Measurements from ENCODE around the gene METRN.

Gene METRN

DNA sequence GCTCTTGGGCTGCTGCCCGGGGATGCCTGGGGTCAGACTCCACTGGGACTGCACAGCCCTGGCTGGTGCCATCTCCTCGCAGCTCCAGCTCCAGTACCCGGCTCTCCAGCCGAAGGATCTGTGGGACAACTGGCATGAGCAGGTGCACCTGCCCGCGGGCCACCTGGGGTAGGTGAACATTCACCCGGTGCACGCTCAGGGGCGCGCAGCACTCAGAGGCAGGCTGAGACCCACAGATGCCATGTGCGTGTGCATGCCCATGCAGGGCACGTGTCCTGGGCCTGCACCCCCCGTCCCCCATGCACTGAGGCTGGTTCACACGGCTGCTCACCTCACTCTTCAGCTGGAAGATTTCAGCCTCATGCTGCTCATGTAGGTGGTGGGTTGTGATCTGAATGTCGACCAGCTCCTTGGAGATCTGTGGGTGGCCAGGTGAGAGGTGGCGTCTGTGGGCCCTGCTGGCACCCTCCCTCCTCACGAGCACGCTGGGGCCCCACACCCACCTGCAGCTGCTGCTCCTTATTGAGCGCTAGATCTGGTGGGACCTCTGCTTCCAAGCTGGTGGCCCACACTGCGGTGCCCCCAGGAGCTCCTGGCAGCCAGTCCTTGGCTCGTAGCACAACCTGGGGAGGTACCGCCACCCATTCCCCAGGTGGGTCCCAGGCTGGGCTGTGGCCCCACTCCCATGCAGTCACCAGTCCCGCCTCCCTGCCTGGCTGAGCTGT is 10.7 kb downstream of the METRN start:
- no peak for DNase-seq

DNA sequence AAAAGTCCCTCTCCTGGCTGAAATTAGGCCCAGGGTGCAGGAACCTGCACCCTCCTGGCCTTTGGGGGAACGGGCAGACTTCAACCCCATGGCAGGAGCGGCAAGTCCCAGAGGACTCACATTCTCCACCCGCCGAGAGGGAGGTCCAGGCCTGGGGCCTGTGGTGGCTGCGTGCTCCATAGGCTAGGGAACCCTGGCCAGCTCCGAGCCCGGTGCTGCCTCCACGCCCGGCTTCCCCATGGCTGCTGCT is 11.2 kb downstream of the METRN start:
- no peak for DNase-seq

DNA sequence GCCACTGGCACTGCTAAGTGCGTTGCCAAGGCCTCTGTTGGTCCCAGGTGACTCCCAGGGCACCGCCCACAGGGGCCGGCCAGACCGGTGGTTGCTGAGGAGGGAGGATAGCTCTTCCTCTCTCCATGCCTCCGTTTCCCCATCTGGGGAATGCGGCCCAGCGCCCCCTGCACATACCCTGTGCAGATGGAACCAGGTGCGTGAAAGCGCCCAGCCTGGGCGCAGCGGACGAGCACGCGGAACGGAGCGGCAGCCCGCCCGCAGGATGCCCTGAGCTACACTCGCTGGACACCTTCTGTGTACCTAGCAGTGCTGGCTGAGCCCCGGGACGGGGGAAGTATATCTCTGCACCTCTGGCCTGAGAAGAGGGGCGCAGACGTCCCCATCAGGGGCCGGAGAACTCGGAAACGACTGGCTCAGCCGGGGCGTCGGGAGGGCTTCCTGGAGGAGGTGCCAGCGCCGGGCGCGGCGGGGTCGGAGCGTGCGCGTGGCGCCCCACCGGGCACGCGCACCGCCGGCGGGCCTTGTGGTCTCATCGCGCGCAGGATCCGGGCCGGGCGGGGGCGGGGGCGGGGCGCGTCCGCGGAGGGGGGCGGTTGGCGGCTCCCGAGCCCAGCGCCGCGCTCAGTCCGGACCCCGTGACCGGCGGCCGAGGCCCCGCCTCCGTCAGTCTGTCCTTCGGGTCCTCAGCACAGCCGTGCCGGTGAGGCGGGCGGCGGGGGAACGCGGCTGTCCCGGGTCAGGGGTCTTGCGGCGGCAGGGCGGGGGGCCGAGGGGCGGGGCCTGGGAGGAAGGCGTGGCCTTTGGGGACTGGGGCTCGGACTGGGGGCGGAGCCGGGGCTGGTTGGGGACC is 11.7 kb downstream of the METRN start, which contains the start of the genes CCDC78 and HAGHL:
CCDC78 (minus strand) TSS at position 6 of the 853 bp plus-strand sequence. CDS start 76 bp downstream, outside the sequence.
HAGHL (plus strand) TSS at position 669 of the 853 bp plus-strand sequence. CDS start 404 bp downstream, outside the sequence.
- DNase-seq = no peak

DNA sequence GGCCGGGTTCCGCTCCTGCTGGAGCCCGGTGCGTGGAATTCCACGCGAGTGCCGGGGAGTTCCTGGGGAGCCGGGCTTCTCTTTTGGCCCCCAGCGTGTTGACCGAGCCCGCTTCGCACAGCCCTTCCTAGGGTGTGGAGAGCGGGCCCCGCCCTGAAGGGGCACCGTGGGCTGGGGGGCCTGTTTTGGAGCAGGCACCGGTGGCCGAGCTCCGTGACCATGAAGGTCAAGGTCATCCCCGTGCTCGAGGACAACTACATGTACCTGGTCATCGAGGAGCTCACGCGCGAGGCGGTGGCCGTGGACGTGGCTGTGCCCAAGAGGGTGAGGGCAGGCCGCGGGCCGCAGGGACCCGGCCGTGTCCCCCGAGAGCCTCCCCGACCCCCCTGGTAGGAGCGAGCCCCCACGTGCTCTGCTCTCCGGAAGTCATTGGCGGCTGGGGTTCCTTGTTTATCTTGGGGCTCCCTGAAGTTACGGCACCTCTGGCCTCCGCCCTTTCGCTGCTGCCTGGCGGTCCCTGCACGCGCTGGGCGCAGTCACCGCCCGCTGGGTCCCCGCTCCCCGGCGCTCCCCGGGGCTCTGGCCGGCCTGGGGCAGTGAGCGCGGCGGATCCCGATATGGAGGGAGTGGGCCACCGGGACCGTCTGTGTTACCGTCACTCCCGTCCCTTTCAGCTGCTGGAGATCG is 12.5 kb downstream of the METRN start:
- no peak for DNase-seq

DNA sequence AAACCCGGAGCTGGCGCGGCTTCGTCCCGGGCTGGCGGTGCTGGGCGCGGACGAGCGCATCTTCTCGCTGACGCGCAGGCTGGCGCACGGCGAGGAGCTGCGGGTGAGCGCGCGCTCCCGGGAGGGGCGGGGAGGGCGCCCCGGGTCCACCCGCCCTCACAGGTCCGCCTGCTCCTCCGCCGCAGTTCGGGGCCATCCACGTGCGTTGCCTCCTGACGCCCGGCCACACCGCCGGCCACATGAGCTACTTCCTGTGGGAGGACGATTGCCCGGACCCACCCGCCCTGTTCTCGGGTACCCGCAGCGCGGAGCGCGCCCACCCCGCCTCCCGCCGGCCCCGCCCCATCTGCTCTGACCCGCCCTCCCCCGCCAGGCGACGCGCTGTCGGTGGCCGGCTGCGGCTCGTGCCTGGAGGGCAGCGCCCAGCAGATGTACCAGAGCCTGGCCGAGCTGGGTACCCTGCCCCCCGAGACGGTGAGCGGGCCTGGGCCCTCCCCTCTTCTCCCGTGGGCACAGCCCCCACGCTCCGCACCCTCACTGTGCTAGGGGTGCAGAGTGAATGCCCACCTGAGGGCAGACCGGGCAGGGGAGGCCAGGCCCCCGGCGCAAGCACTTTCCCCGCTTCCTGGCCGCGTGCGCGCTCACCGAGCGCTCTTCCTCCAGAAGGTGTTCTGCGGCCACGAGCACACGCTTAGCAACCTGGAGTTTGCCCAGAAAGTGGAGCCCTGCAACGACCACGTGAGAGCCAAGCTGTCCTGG is 13.4 kb downstream of the METRN start:
- no peak for DNase-seq

DNA sequence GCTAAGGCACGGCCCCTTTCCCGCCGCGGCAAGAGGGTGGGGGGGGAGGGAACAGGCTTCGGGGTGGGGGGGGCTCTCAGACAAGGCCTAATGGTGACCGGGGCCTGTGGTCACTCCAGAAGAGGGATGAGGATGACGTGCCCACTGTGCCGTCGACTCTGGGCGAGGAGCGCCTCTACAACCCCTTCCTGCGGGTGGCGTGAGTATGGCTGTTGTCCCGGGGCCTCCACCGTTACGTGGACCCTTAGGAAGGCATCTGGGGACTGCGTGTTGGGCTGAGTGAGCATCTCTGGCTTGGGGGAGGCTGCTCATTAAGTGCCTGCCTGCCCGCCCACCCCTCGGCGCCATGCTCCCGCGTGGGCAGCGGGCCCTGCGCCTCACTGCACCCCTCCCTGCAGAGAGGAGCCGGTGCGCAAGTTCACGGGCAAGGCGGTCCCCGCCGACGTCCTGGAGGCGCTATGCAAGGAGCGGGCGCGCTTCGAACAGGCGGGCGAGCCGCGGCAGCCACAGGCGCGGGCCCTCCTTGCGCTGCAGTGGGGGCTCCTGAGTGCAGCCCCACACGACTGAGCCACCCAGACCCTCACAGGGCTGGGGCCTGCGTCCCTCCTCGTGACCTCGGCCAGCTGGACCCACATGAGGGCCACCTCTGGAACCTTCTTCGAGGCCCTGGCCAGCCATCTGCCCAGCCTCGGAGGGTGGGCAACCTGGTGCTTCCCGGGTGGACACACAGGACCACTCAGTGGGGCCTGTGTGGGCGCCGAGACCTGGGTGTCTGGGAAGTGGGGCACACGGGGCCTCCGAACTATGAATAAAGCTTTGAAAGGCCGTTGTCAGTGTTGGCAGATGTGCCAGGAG is 14.2 kb downstream of the METRN start:
- no peak for DNase-seq

DNA sequence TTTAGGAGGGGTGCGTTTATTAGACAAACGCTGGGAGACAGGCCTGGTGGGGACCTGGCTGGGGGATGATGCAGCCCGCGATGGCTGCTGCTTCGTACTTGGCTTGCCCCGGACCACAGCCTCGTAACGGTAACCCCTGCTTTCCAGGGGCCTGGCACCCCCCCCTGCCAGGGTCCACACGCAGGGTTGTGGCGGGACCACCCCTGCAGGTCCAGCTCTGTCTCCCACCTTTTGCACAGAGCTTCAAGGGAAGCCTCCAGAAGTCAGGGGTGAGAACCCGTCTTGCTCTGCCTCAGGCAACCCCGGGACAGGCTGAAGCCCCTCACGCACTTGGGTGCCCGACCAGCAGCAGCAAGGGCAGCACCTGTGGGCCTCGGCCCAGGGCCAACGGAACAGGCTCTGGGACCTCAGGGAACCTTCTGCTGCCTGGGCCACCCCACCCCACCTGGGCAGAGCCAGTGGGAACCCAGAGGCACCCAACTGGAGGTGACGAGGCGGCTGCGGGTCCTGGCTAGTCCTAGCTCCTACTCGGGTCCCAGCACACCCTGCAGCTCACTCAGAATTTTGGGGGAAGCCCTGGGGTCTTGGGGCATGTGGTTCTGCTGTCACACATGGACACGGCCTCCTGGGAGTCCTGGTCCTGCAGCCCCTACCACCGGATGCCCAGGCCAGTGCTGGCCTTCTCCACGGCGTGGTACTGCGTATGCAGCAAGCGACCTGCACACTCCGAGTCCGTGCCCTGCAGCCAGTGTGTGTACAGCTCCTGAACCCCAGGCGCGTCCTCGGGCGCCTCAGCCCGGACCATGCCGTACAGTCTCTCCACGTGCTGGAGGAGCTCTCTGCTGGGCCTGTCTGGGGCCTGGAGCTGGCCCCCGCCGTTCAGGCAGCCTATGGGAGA is 15.1 kb downstream of the METRN start:
- no peak for DNase-seq

DNA sequence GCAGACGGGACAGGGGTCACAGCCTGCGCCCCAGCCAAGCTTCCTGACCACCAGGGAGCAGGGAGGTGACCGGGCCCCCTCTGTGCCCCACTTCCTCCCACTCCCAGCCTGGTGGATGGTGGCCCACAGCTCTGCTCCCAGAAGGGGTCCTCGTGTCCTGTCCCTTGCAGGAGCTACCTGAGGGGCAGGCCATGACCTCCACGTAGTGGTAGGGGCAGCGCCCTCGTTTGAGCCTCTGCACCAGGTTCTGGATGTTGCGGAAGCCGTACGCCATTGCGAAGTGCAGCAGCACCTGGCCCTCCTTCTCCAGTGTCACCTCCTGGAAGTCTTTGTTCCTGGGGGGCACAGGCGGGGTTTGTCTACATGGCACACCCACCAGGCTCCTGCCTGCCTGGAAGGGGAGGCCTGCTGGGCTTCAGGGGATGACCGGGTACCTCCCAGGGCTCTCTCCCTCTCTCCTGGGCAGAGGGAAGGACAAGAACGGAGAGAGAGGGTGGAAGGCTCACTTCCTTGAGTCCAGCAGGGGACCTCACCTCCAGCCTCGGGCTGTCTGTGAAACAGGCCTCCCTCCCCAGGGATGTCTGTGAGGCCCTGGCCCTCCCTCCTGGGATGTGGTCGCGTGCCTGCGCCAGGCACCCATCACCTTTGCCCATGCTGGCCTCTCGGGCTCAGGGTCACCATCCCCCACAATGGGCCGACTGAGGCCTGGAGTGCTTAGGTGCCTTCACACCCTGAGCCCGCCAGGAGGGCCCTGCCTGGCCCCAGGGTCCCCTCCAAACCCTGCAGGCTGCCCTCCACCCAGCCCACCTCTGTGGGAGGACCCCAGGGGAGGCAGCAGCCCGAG is 16.0 kb downstream of the METRN start:
- no peak for DNase-seq

DNA sequence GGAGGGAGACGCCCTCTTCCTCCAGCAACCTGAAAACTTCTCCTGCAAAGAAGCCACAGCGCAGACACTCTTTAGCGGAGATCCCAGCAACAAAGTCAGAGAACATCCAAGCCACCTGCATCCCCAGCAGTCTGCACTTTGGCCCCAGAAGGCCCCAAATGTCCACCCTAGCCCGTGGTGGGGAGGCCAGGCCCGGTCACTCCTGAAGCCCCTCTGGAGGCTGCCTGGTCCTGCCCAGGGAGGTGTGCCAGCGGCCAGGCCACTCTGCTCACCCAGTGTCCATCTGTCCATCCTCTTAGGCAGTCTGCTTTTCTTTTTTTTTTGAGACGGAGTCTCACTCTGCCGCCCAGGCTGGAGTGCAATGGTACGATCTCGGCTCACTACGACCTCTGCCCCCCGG is 17.4 kb downstream of the METRN start:
- DNase-seq = no peak

DNA sequence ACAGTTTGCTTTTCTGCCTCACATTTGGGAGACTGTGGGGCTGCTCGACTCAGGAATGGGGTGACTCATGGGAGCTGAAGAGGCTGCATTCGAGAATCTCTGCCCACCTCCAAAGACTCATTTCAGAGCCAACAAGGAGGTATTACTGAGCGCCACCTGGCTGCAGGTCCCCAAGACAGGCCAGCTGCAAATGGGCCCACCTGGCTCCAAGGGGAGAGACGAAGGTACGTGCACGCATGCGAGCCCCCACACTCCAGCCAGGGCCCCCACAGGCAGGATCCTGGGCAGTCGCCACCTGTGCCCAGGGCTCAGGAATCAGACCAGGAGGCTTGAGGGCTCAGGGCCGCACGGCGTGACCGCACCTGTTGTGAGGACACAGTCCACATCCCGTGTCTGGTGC is 18.0 kb downstream of the METRN start:
- DNase-seq = no peak

DNA sequence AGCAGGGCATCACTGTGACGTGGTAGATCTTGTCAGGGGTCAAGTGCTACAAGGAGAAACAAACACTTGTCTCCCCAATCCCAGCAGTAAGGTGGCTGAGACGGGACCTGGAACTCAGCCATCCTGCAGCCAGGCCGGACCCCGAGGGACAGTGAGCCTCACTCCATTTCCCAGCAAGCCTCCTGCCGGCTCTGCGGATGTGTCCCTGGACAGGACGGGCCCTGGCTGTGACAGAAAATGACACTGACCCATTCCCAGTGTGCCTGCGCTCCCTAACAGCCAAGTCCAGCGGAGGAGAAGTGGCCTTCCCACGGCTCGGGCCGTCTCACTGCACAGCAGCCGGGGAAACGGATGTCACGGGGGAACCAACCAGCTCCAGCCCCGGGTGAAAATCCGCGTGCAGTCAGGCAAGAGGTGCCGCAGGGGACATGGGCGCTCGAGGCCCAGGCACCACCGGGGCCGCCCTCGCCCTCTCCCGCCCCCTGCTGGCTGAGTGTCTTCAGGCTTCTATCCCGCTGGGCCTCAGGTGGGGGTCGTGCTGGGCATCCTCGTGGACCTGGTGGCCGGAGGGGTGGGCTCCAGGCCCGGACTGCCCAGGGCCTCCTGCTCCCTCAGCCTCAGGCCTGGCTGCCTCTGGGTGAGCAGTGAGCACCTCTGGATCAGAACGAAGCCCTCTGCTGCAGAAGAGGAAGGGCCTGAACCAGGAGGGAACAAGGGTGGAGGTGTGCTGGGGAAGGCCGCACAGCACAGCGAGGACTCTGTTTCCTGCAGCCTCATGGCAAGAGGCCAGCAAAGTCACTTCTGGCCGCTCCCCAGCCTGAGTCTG is 18.7 kb downstream of the METRN start:
- no peak for DNase-seq

DNA sequence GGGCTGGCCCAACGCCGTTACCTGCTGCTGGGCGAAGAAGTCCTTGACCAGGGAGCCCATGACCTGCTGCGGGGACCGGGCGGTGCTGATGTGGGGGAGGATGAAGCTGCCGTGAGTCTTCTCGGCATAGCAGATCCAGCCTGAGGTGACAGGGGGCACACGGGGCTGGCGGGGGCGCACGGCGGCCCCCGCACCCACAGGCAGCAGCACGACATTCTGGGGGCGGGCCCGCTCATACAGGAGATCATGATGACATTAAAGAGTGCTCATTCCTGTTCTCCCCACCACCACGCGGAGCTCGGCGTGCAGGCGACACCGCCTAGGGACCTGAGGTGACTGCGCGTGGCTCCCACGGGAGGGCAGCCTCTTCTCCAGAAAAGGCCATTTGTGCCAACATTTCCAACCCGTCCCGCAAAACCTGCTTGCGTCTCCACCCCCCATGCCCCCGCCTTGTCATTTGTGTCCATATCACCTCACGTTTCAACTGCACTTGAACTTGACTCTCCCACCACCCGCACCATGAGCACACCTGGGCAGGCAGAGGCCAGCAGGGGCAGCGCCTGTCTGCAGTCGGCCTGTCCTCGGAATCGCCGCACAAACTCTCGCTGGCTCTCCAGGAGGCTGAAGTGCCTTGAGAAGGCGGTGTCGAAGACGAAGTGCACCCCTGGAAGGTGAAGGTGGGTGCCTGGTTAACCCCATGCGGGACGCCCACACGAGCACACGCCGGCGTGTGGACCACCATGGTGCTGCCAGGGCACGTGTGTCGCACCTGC is 19.5 kb downstream of the METRN start:
- no peak for DNase-seq

DNA sequence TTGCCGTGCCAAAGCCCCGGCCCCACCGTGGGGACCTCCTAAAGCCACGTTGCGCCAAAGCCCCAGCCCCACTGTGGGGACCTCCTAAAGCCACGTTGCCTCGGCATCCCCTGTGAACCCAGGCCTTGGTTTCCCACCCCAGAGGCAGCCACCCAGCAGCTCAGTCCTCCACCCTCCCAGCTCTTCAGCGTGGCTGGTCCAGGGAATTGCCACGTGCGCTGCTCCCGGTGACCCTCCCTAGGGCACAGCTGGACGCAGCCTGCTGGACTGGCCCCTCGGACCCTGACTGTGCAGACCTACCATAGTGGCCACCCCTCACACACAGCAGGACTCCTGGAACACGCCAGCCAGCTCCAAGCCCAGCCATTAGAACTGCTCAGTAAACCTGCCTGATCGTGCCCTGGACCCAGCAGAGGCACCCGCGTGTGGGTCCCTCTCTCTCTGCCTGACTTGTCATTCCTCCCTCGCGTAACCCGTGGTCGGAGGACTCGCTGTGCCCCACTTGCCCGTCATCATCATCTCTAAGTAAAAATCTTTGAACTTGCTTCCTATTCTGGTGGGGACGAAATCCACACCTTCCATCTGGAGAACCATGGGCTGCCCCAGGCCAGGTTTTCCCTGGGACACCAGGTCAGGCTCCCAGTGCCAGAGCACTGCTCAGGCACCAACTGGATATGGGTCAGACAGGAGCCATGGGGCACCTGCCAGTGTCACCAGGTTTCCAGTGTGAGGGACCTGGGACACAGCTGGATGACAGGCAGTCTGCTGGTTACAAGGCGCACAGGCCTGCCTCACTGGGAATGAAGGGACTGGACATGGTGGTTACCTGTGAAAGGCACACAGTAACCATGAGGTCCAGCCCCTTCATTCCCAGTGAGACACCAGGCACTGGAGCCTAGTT is 20.3 kb downstream of the METRN start:
- no peak for DNase-seq

DNA sequence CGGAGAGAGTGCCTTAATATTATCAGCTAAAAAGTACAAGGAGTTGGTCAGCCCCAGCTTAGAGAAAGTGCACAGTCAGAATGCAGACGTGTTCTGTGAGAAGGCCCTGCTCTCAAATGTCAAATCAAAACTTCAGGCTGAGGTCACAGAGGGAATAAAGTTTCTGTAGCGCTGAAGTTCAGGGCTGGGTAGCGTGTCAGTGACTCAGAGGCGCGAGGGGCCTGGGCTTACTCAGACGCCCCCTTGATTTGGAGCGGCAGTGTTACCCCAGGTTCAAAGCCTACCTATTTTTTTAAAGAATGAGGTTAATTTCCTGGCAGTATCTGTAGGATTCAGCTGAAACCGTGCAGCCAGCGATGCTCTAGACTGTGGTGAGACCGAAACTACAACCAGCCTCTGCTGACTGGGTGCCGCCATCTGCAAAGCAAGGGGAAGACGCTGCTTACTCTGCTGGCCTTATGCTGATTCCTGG is 21.1 kb downstream of the METRN start:
- DNase-seq = no peak

DNA sequence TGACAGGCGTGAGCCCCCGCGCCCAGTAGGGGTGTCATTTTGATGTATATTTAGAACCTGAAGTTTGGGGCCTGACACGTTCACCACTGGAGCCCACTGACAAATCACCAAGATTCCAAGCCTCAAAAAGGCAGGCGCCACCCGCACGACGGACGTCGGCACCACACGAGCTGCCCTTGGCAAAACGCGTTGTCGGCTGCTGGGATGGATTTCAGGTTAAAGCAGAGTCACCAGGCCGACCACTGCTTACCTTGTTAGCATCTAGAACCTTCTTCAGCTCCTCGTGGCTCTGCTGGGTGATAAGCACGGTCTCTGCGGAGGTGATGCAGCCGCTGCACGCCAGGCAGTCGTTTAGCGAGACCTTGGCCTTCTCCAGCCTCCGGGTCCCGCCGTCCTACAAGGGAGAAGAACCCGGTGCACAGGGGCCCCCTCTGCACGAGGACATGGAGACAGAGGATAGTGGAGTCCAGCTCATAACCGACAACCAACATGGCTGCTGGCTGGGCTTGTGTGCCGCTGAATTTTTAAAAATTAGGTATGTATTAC is 22.1 kb downstream of the METRN start:
- no peak for DNase-seq

DNA sequence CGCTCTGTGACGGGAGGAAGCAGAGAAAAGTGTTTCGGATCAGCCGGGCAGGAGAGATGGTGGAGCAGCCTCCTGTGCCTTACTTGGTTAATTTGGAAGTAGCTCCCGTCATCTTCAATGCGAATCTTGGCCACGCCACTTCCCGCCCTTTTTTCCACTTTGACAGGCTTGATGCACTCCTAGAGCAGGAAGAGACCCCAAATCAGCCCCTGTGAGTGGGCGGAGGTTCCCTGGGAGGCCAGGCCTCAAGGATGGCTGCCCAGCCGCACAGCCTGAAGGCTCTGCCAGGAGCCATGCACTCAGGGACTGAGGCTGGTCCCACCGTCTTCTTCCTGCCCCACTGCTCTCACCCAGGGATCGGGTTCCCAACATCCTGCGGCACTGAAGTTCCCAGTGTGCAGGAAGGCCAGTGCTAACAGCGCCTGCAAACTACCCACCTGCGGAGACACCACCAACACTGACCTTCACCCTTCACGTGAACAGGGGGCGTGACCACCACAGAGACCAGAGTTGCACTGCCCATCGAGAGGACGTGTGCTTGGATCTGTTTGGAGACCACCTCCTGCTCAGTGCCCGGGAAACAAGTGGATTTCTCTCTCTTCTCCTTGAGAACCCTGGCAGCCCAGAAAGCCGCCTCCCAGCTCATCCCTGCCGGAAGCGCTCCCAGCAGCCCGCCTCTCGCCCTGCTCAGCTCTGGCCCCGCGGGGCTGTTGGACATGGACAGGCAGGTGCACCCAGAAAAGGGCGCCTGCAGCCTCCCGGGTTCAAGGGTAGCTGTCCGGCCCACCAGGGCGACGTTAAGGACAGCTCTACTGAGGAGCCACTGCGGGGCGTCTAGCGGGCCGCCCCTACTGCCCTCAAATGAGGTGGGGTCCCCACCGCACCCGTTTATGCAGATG is 24.9 kb downstream of the METRN start:
- DNase-seq = no peak
